Endodermal cell (in vitro differentiated cells): ENCODE results near the gene ACLY. TPM values are rescaled to one million over a fixed set of nuclear protein-coding genes. Genes with fewer than 3 reads are reported as not detected.

ENCODE experiments used
- DNase-seq: peaks from one replicate; pipeline ENCODE4 v3.0.0-alpha.2; 2017
- H3K27ac ChIP-seq: 2 replicates; pipeline ENCODE4 v1.5.1; 2013; ENCODE audit warnings: mild to moderate bottlenecking, low read depth, low read length, moderate library complexity
- H3K27me3 ChIP-seq: 2 replicates; pipeline ENCODE4 v1.6.1; 2013; ENCODE audit warnings: mild to moderate bottlenecking, low read length, moderate library complexity; ENCODE audit not compliant: insufficient read depth, control insufficient read depth, poor library complexity, severe bottlenecking
- H3K36me3 ChIP-seq: 2 replicates; pipeline ENCODE4 v1.7.0; 2013; ENCODE audit warnings: mild to moderate bottlenecking, low read length, moderate library complexity; ENCODE audit not compliant: control insufficient read depth, insufficient read depth
- H3K4me1 ChIP-seq: one replicate; pipeline ENCODE4 v1.7.0; 2013; ENCODE audit warnings: low read length; ENCODE audit not compliant: control insufficient read depth, insufficient read depth
- H3K4me3 ChIP-seq: 2 replicates; pipeline ENCODE4 v1.5.1; 2013; ENCODE audit warnings: mild to moderate bottlenecking, low read length, moderate library complexity
- H3K9ac ChIP-seq: 2 replicates; pipeline ENCODE4 v1.6.1; 2013; ENCODE audit warnings: mild to moderate bottlenecking, low read length, moderate library complexity; ENCODE audit not compliant: poor library complexity, severe bottlenecking; ENCODE audit errors: extremely low read depth
- H3K9me3 ChIP-seq: 2 replicates; pipeline ENCODE4 v1.6.1; 2013; ENCODE audit warnings: mild to moderate bottlenecking, low read length, moderate library complexity; ENCODE audit not compliant: control insufficient read depth
- H3K27ac Mint-ChIP-seq: 2 replicates; pipeline ENCODE4 v1.8.0; 2020; ENCODE audit warnings: mixed read lengths
- H3K27me3 Mint-ChIP-seq: 2 replicates; pipeline ENCODE4 v1.8.0; 2021; ENCODE audit warnings: mild to moderate bottlenecking, mixed read lengths; ENCODE audit not compliant: insufficient read depth
- H3K36me3 Mint-ChIP-seq: 2 replicates; pipeline ENCODE4 v1.8.0; 2020; ENCODE audit warnings: low read depth, mixed read lengths
- H3K4me1 Mint-ChIP-seq: 2 replicates; pipeline ENCODE4 v1.8.0; 2020; ENCODE audit warnings: mixed read lengths
- H3K4me3 Mint-ChIP-seq: 2 replicates; pipeline ENCODE4 v1.8.0; 2020; ENCODE audit warnings: mild to moderate bottlenecking, moderate library complexity, mixed read lengths
- H3K9me3 Mint-ChIP-seq: 2 replicates; pipeline ENCODE4 v1.8.0; 2020; ENCODE audit warnings: mild to moderate bottlenecking, mixed read lengths
- WGBS, 2 experiments: methylation state at CpG; one replicate each; pipeline versions ENCODE4 v1.1.5 to v1.1.7; 2013; ENCODE audit warnings: missing lambda C conversion rate in 2 of 2, mixed read lengths in 1 of 2; ENCODE audit not compliant: insufficient coverage in 1 of 2, insufficient read length in 1 of 2; 5-methylcytosine and 5-hydroxymethylcytosine counted together
- total RNA-seq, 2 donors: library from RNA; stranded (reverse); fragmentation: NEBNext Ultra II Directional in 1 of 2; extraction: Animal tissue kit (Norgen Biotek cat#: 25700) in 1 of 2; gene quantifications; 2 replicates in 1 of 2; 3 replicates in 1 of 2; pipeline ENCODE4 v1.2.1, GENCODE V29; 2021
- TF ChIP-seq, protein P1 (sequence below): fragments of 200-600 bp; sonication (generic); conservative IDR thresholded peaks from 2 replicates; pipeline ENCODE4 v1.5.0; 2021; ENCODE audit warnings: antibody characterized with exemption, mild to moderate bottlenecking

Gene ACLY
- total RNA-seq, 2 donors from 2014 or later, result 261 to 304 TPM

GRCh38 chr17:41888332-41888965 lies 30.3 kb downstream of the ACLY start:
- H3K4me3 ChIP-seq, result no peak overlapping the region
- 96% methylated on average over 3 to 6 of the region's 6 CpGs for WGBS, 2 experiments
- H3K4me1 Mint-ChIP-seq, result no peaks in the 10 kb centered on the region
- peaks cover 81% of the 10 kb centered on the region for H3K36me3 Mint-ChIP-seq
- no peaks in the 10 kb centered on the region for H3K27me3 ChIP-seq
- TF ChIP-seq, protein P1, sequence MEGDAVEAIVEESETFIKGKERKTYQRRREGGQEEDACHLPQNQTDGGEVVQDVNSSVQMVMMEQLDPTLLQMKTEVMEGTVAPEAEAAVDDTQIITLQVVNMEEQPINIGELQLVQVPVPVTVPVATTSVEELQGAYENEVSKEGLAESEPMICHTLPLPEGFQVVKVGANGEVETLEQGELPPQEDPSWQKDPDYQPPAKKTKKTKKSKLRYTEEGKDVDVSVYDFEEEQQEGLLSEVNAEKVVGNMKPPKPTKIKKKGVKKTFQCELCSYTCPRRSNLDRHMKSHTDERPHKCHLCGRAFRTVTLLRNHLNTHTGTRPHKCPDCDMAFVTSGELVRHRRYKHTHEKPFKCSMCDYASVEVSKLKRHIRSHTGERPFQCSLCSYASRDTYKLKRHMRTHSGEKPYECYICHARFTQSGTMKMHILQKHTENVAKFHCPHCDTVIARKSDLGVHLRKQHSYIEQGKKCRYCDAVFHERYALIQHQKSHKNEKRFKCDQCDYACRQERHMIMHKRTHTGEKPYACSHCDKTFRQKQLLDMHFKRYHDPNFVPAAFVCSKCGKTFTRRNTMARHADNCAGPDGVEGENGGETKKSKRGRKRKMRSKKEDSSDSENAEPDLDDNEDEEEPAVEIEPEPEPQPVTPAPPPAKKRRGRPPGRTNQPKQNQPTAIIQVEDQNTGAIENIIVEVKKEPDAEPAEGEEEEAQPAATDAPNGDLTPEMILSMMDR, result no peak
- H3K27me3 Mint-ChIP-seq, result no peaks in the 10 kb centered on the region
- H3K4me1 ChIP-seq, result no peaks in the 10 kb centered on the region
- H3K9ac ChIP-seq, result no peak overlapping the region
- H3K4me3 Mint-ChIP-seq, result no peak overlapping the region
- DNase-seq, result no peak
- no peak overlapping the region for H3K27ac Mint-ChIP-seq
- H3K9me3 Mint-ChIP-seq, result no peaks in the 10 kb centered on the region
- peaks cover 91% of the 10 kb centered on the region for H3K36me3 ChIP-seq
- H3K9me3 ChIP-seq, result no peaks in the 10 kb centered on the region
- H3K27ac ChIP-seq, result no peak overlapping the region

DNA sequence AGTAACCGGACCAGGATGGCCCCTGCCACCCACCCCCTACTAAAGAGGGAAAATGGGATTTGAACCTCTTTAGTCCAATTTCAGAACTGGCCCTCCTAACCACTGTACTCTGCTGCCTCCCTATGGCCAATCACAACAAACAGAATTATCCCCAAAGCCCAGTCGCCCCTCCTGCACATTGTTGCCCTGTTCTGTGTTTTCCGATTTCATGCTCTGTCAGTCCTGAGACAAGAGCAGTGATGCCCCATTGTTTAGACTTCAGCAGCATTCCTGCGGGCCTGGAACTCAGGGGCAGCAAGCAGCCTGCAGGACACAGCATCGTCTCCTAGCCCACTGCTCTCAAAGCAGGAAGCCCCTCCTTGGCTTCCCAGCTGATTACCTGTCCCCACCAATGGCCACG lies 33.0 kb downstream of the ACLY start:
- no peak for DNase-seq
- H3K9me3 ChIP-seq, result no peaks in the 10 kb centered on the region
- H3K27me3 Mint-ChIP-seq, result no peaks in the 10 kb centered on the region
- H3K4me1 Mint-ChIP-seq, result no peaks in the 10 kb centered on the region
- peaks cover 84% of the 10 kb centered on the region for H3K36me3 ChIP-seq
- H3K9ac ChIP-seq, result no peak overlapping the region
- peak overlapping the region; percentile 77 for H3K27ac ChIP-seq
- TF ChIP-seq, protein P1, result peak; percentile 61
- no peak overlapping the region for H3K4me3 Mint-ChIP-seq
- H3K27me3 ChIP-seq, result no peaks in the 10 kb centered on the region
- H3K4me1 ChIP-seq, result no peaks in the 10 kb centered on the region
- WGBS, 2 experiments, result 76 to 82% methylated on average over 4 to 6 of the region's 6 CpGs
- no peaks in the 10 kb centered on the region for H3K9me3 Mint-ChIP-seq
- no peak overlapping the region for H3K4me3 ChIP-seq
- no peak overlapping the region for H3K27ac Mint-ChIP-seq
- H3K36me3 Mint-ChIP-seq, result peaks cover 83% of the 10 kb centered on the region

DNA sequence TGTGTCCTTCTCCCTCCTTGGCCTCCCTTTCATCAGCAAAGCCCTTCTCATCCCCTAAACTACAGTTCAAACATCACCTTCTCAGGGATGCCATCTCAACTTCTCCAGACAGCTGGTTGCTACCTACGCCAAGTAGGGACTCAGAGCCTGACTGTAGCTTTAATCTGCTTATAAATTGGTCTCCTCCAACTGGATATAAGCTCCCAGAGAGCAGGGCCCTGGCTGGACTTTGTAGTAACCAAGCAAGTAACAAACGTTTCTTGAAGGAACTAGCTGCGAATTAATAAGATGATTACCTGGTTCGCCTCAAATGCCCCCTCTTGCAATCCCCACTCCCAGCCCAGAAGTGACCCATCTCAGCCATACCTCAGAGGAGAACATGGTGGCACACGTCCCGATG lies 36.0 kb downstream of the ACLY start:
- peak overlapping the region; percentile 6 for H3K27ac Mint-ChIP-seq
- Histone ChIP-seq H3K4me1 (no peaks in the 10 kb centered on the region), H3K9me3 (peaks cover 10% of the 10 kb centered on the region), H3K36me3 (peaks cover 88% of the 10 kb centered on the region), H3K9ac (no peak overlapping the region), H3K27ac (no peak overlapping the region), H3K27me3 (no peaks in the 10 kb centered on the region), H3K4me3 (no peak overlapping the region)
- 91 to 93% methylated on average over 6 of the region's 6 CpGs for WGBS, 2 experiments
- DNase-seq, result no peak
- no peaks in the 10 kb centered on the region for H3K27me3 Mint-ChIP-seq
- H3K4me1 Mint-ChIP-seq, result no peaks in the 10 kb centered on the region
- TF ChIP-seq, protein P1, result no peak
- peaks cover 82% of the 10 kb centered on the region for H3K36me3 Mint-ChIP-seq
- H3K9me3 Mint-ChIP-seq, result no peaks in the 10 kb centered on the region
- H3K4me3 Mint-ChIP-seq, result no peak overlapping the region
